ENCODE measurements around the gene TEX53.

DNA sequence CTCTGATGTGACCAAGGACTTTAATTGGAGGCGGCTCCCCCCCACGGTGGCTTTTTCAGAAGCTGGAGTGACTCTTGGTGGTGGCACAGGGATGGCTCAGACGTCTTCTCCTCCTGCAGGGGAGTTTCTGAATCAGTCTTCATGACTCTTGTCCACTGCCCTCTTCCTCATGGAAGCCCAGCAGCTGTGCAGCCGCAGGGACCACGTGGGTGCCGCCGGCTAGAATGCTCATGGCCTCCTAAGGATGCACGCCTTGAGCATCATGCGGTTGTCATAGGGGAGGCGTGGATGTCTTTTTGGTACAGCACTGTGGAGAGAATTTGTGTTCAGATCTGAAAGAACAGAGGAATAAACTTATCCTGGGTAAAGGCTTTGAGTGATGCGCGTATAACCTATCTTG, 1.3 kb downstream of the TEX53 start:
- TF ChIP-seq, protein P1, sequence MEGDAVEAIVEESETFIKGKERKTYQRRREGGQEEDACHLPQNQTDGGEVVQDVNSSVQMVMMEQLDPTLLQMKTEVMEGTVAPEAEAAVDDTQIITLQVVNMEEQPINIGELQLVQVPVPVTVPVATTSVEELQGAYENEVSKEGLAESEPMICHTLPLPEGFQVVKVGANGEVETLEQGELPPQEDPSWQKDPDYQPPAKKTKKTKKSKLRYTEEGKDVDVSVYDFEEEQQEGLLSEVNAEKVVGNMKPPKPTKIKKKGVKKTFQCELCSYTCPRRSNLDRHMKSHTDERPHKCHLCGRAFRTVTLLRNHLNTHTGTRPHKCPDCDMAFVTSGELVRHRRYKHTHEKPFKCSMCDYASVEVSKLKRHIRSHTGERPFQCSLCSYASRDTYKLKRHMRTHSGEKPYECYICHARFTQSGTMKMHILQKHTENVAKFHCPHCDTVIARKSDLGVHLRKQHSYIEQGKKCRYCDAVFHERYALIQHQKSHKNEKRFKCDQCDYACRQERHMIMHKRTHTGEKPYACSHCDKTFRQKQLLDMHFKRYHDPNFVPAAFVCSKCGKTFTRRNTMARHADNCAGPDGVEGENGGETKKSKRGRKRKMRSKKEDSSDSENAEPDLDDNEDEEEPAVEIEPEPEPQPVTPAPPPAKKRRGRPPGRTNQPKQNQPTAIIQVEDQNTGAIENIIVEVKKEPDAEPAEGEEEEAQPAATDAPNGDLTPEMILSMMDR (IDR thresholded peaks at IDR 0.05; ENCODE audit: low read length) = no peak
- TF ChIP-seq EZH2 (optimal IDR thresholded peaks at IDR 0.05; ENCODE audit: low read depth, low read length) = no peak
